Mucosa of descending colon (tissue), 3 donors: ENCODE data around the gene KRTAP10-4. TPM values are rescaled to one million over a fixed set of nuclear protein-coding genes. Genes with fewer than 3 reads are reported as not detected.
"Not testable (repeated sequence)": the region's sequence is repeated elsewhere in the genome, so short reads cannot be mapped to it uniquely, and the experiment has no call there.

Experiments
- ATAC-seq: fragments of 200-7000 bp; cut with Tn5 transposase; one replicate; pipeline ENCODE4 v1.9.1; 2020; ENCODE audit warnings: mild to moderate bottlenecking, moderate library complexity
- DNase-seq, 3 donors: peaks; one replicate each; pipeline ENCODE4 v3.0.0-alpha.2; 2020
- H3K36me3 ChIP-seq: fragments of 200-600 bp; one replicate; pipeline ENCODE4 v1.8.0; 2021; ENCODE audit warnings: low read depth, mild to moderate bottlenecking
- H3K4me1 ChIP-seq: fragments of 200-600 bp; one replicate; pipeline ENCODE4 v1.8.0; 2021; ENCODE audit warnings: low read depth, mild to moderate bottlenecking
- H3K4me3 ChIP-seq: fragments of 200-600 bp; one replicate; pipeline ENCODE4 v1.8.0; 2021; ENCODE audit warnings: mild to moderate bottlenecking
- H3K9me3 ChIP-seq: fragments of 200-600 bp; one replicate; pipeline ENCODE4 v1.8.0; 2021; ENCODE audit warnings: mild to moderate bottlenecking
- intact Hi-C, 2 donors: fragments of 100-400 bp; cut with DNase I in 1 of 2; cut with micrococcal nuclease in 1 of 2; formaldehyde crosslinking; loops; one replicate each; pipeline versions ENCODE4 v1.11.0 to v1.11.1; 2022; cut with DNase I, micrococcal nuclease
- total RNA-seq, 3 donors: library from RNA; stranded (reverse); fragmentation: NEBNext Ultra II Directional in 2 of 3; extraction: Animal tissue kit (Norgen Biotek cat#: 25700) in 2 of 3; gene quantifications; one replicate each; pipeline versions ENCODE4 v1.2.1 to v1.2.4, GENCODE V29; 2021 to 2023
- TF ChIP-seq, protein P1 (sequence below): fragments of 200-600 bp; IDR thresholded peaks from one replicate; pipeline ENCODE4 v1.8.0; 2022; ENCODE audit warnings: antibody characterized with exemption, mild to moderate bottlenecking
- donor health status: DM: no; HTN: no; CAD: no; lungs with moderate emphysema.
- donor health status: DM: no; HTN: no; CAD: no.
- donor health status: DM: no; HTN: yes; CAD: no.

Gene KRTAP10-4
- total RNA-seq, 3 donors from 2014 or later, result not detected

DNA sequence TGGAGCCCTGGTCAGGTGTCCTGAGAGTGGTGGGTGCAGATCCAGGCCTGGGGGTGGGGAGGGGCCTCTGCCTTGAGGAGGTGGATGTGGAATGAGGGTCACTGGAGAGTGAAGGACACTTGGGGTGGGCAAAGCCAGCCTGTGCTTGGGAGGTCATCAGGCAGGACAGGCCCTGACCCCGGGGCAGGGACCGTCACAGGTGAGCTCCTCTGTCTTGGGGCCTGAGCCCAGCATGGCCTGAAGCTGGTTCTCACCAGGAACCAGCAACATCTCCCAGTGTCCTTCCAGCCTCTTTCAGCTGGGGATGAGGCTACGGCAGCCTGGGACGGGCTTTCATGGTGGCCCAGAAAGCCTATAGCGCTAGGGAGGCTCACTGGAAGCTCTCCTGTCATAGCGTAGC, 21.4 kb upstream of the KRTAP10-4 start:
- DNase-seq, result peak in 1 of 3 donors; percentile 11
- Histone ChIP-seq H3K4me3 (no peak overlapping the region), H3K4me1 (no peaks in the 10 kb centered on the region), H3K36me3 (no peaks in the 10 kb centered on the region), H3K9me3 (no peaks in the 10 kb centered on the region)
- intact Hi-C loops, result no loop called here
- TF ChIP-seq, protein P1, sequence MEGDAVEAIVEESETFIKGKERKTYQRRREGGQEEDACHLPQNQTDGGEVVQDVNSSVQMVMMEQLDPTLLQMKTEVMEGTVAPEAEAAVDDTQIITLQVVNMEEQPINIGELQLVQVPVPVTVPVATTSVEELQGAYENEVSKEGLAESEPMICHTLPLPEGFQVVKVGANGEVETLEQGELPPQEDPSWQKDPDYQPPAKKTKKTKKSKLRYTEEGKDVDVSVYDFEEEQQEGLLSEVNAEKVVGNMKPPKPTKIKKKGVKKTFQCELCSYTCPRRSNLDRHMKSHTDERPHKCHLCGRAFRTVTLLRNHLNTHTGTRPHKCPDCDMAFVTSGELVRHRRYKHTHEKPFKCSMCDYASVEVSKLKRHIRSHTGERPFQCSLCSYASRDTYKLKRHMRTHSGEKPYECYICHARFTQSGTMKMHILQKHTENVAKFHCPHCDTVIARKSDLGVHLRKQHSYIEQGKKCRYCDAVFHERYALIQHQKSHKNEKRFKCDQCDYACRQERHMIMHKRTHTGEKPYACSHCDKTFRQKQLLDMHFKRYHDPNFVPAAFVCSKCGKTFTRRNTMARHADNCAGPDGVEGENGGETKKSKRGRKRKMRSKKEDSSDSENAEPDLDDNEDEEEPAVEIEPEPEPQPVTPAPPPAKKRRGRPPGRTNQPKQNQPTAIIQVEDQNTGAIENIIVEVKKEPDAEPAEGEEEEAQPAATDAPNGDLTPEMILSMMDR, result no peak
- no peak for ATAC-seq

DNA sequence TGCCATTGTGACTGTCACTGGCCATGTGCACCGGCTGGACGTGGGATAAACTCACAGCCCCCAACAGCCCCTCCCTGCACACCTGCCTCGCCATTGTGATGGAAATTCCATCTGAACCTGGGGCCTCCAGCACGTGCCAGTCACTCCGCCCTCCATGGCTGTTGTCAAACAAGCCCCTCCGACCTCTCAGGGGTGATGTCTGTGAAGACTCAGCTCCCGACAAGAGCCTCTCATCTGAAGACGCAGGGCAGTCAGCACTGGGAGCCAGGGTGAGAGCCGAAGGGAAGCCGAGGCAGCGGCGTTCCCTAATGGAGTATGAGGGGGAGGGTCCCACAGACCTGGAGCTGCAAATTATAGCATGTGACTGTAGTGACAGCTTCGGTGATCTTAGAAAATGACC, 20.8 kb upstream of the KRTAP10-4 start:
- Histone ChIP-seq H3K36me3 (no peaks in the 10 kb centered on the region), H3K4me3 (no peak overlapping the region), H3K4me1 (no peaks in the 10 kb centered on the region), H3K9me3 (no peaks in the 10 kb centered on the region)
- intact Hi-C loops, result no loop called here
- DNase-seq (no peak), ATAC-seq (no peak)
- TF ChIP-seq, protein P1, result no peak

DNA sequence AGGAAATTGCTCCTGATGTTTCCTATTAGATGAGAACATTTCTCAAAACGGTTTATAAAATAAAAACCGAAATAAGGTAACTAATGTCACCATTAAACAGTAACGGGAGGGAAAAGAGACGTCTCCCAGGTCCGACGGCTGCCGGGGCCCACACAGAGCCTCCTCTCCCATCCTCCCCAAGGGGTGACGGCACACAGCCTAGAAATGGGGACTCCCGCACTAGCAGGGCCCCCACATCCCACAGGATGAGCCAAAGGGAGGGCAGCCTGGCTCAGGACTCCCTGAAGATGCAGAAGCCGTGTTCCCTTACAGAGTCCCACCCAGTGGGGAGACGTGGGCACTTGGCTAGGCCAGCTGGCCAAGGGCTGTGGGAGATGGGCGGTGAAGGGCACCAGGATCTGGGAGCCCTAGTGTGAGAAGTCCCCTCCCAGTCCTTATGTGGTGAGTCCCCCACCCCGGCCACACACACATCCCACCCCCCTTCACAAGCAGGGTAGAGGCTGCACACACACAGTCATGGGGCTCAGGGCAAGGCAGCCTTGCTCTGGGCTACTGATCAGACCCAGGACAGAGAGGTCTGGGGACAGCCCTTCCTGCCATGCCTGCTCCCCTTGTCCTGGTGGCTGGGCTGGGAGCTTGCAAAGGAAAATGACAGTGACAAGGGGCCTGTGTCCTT, 18.2 kb upstream of the KRTAP10-4 start:
- H3K4me1 ChIP-seq, result no peaks in the 10 kb centered on the region
- no peaks in the 10 kb centered on the region for H3K36me3 ChIP-seq
- no peak overlapping the region for H3K4me3 ChIP-seq
- intact Hi-C loops, result no loop called here
- no peak for ATAC-seq
- TF ChIP-seq, protein P1, result no peak
- no peaks in the 10 kb centered on the region for H3K9me3 ChIP-seq
- DNase-seq, result no peak

DNA sequence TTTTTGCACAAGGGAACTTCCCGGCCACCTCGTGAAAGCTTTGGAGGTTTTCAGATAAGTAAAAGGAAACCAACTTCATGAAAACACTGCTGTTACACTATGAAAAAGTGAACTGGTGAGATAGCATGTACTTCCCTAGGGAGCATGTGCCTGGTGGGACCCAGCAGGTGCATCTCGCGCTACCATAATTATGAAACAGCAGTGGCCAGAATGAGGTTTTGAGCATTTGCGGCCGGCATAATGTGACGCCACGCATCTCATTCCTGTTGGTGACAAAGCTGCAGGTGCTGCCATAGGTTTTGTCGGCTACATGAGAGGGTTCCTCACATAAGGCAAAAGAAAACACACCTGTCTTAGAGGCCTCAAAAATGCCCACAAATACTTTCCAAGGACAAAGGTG, 16.6 kb upstream of the KRTAP10-4 start:
- H3K9me3 ChIP-seq, result no peaks in the 10 kb centered on the region
- no peaks in the 10 kb centered on the region for H3K36me3 ChIP-seq
- DNase-seq (no peak), ATAC-seq (no peak)
- TF ChIP-seq, protein P1, result no peak
- H3K4me3 ChIP-seq, result no peak overlapping the region
- no peaks in the 10 kb centered on the region for H3K4me1 ChIP-seq
- intact Hi-C loops, result no loop called here

DNA sequence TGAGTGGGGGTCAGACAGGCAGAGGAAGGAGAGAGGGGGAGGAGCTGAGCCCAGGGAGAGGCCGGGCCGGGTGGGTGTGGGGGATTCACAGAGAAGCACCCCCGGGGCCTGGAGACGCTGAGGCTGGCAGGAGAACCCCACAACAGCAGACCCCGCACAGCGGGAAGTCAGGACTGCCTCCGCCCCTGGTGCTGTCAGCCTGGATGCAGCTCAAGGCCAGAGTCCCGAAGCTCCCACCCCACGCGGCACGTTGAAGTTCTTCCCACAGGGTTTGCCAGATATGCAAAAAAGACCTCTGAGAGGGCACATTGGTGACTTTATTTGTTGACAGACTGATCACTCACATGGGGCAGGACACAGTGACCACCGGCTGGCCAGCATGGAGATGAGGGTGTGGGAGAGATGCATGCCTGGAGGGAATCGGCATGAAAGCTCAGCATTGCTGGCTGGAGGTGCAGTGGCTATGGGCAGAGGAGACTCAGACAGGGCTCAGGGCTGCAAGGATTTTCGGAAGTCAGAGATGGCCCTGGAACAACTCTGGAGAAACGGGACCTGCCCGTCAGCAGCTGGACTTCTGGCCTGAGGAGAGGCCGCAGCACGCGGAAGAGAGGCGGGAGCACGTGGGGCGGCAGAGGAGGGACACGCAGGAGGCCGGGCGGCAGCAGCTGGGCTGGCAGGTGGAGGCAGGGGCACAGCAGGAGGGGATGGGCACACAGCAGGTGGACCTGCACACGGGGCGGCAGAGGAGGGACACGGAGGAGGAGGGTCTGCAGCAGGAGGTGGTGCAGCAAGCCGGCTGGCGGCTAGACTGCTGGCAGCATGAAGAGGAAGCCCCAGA, 15.8 kb upstream of the KRTAP10-4 start:
- H3K36me3 ChIP-seq, result no peaks in the 10 kb centered on the region
- no peak for DNase-seq
- intact Hi-C loops, result no loop called here
- no peak overlapping the region for H3K4me3 ChIP-seq
- ATAC-seq, result no peak
- no peaks in the 10 kb centered on the region for H3K9me3 ChIP-seq
- H3K4me1 ChIP-seq, result no peaks in the 10 kb centered on the region
- TF ChIP-seq, protein P1, result no peak

DNA sequence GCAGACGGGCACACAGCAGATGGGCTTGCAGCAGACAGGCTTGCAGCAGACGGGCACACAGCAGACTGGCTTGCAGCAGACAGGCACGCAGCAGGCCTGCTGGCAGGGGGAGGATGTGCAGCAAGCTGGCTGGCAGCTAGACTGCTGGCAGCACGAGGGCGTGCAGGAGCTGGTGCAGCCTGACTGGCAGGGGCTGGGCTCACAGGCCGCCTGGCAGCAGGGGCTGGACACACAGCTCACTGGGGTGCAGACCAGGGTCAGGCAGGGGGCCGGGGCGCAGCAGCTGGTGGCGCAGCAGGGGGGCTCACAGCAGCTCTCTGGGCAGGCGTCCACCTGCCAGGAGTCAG, 15.2 kb upstream of the KRTAP10-4 start:
- ATAC-seq, H3K9me3 ChIP-seq, H3K36me3 ChIP-seq, intact Hi-C loops, H3K4me1 ChIP-seq, DNase-seq, H3K4me3 ChIP-seq: not testable (repeated sequence)
